ENCODE measurements around the gene OSBPL5. TPM values are rescaled to one million over a fixed set of nuclear protein-coding genes. Genes with fewer than 3 reads are reported as not detected.

The OSBPL5 gene
- total and polyA plus RNA-seq, 5 donors from 2014 or later = 0.22 to 2.2 (median 0.23) TPM; not detected in 2

DNA sequence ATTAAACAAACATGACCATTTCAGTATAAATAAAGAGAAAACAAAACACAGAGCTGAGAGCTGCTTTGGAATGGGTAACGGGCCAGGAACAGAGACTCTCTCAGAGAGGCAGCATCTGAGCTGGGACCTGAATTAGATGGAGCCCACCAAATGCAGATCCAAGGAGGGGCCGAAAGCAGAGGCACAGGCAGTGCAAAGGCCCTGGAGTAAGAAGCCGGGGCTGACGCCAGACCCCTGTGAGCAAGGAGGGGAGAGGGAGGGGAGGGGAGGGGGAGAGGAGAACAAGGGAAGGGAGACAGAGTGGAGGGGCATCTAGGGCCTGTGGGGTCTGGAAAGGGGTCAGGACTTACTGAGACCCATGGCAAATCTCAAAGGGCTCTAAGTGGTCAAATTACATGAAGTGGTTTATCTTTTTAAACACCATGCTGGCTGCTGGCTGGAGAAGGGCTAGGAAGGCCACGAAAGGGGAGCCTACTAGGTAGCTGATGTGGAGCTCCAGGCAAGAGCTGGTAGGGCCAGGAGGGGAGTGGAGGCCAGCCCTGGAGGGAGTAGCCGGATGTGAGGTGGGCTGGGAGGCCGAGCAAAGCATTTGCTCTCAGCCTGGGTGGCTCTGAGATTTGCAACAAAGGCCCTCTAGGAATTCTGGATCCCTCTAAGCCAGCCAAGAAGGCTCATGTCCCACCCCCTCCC, 3.2 kb downstream of the OSBPL5 start:
- peaks cover 2% of the 10 kb centered on the region for H3K27me3 ChIP-seq (ENCODE audit: control insufficient read depth, insufficient read depth, low read length)
- no peak overlapping the region for H3K27ac Mint-ChIP-seq
- no peak overlapping the region for H3K27ac ChIP-seq (ENCODE audit: insufficient read depth, low read length, poor library complexity, severe bottlenecking)
- no peaks in the 10 kb centered on the region for H3K4me1 ChIP-seq (ENCODE audit: control insufficient read depth, insufficient read depth, low read length, poor library complexity, severe bottlenecking)
- H3K36me3 ChIP-seq (ENCODE audit: control insufficient read depth, insufficient read depth, low read length) = no peaks in the 10 kb centered on the region
- no peak overlapping the region for H3K4me3 Mint-ChIP-seq
- ATAC-seq (ENCODE audit: low read depth in 2 of 2) = no peak
- H3K4me1 Mint-ChIP-seq = peaks cover 0 to 13% (median 1%) of the 10 kb centered on the region in 4 donors
- H3K27me3 Mint-ChIP-seq = peaks cover 30% of the 10 kb centered on the region
- H3K9me3 ChIP-seq (ENCODE audit: control insufficient read depth in 2 of 2, low read length in 2 of 2) = no peaks in the 10 kb centered on the region
- no peak overlapping the region for H3K4me3 ChIP-seq (ENCODE audit: low read depth, low read length)
- DNase-seq = no peak
- no peaks in the 10 kb centered on the region for H3K9me3 Mint-ChIP-seq
- H3K36me3 Mint-ChIP-seq = no peaks in the 10 kb centered on the region

DNA sequence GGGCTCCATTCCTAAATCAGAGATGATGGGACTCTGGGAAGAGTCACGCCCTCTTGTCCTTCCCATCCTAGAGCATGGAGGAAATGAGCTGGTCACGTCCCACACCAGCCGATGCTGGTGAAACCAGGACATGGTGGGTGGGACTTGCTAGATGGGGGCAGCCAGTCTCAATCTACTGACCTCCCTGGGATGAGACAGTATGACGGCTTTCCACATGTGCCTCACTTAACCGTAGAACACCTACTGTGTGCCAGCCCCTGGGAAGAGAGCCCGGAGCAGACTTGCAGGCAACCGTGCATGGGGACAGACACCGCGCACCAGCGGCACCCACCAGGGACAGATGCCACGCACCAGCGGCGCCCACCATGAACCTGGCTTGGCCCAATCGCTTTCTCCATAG, 3.8 kb downstream of the OSBPL5 start:
- Histone ChIP-seq H3K27me3 (ENCODE audit: control insufficient read depth, insufficient read depth, low read length) (peaks cover under 1% of the 10 kb centered on the region), H3K4me1 (ENCODE audit: control insufficient read depth, insufficient read depth, low read length, poor library complexity, severe bottlenecking) (no peaks in the 10 kb centered on the region), H3K4me3 (ENCODE audit: low read depth, low read length) (no peak overlapping the region), H3K9me3 (ENCODE audit: control insufficient read depth in 2 of 2, low read length in 2 of 2) (no peaks in the 10 kb centered on the region), H3K36me3 (ENCODE audit: control insufficient read depth, insufficient read depth, low read length) (no peaks in the 10 kb centered on the region), H3K27ac (ENCODE audit: insufficient read depth, low read length, poor library complexity, severe bottlenecking) (no peak overlapping the region)
- no peak overlapping the region for H3K27ac Mint-ChIP-seq
- no peak for ATAC-seq (ENCODE audit: low read depth in 2 of 2)
- peaks cover 0 to 13% (median 1%) of the 10 kb centered on the region in 4 donors for H3K4me1 Mint-ChIP-seq
- H3K36me3 Mint-ChIP-seq = no peaks in the 10 kb centered on the region
- H3K9me3 Mint-ChIP-seq = no peaks in the 10 kb centered on the region
- no peak overlapping the region for H3K4me3 Mint-ChIP-seq
- H3K27me3 Mint-ChIP-seq = peaks cover 25% of the 10 kb centered on the region
- DNase-seq = no peak

- H3K4me3 ChIP-seq (ENCODE audit: low read depth, low read length) = no peak overlapping the region
- H3K27ac ChIP-seq (ENCODE audit: insufficient read depth, low read length, poor library complexity, severe bottlenecking) = no peak overlapping the region
- ATAC-seq (ENCODE audit: low read depth in 2 of 2) = no peak
- H3K9me3 ChIP-seq (ENCODE audit: control insufficient read depth in 2 of 2, low read length in 2 of 2) = no peaks in the 10 kb centered on the region
- Mint-ChIP-seq H3K36me3 (no peaks in the 10 kb centered on the region), H3K27me3 (peaks cover 18% of the 10 kb centered on the region), H3K9me3 (no peaks in the 10 kb centered on the region), H3K4me1 (peaks cover 0 to 9% (median 0%) of the 10 kb centered on the region in 4 donors), H3K4me3 (no peak overlapping the region), H3K27ac (no peak overlapping the region)
- no peaks in the 10 kb centered on the region for H3K27me3 ChIP-seq (ENCODE audit: control insufficient read depth, insufficient read depth, low read length)
- H3K36me3 ChIP-seq (ENCODE audit: control insufficient read depth, insufficient read depth, low read length) = no peaks in the 10 kb centered on the region
- no peaks in the 10 kb centered on the region for H3K4me1 ChIP-seq (ENCODE audit: control insufficient read depth, insufficient read depth, low read length, poor library complexity, severe bottlenecking)
- peak in 1 of 3 donors; percentile 17 for DNase-seq
Observed at GRCh38 chr11:3160252-3161031, 4.7 kb downstream of the OSBPL5 start.

DNA sequence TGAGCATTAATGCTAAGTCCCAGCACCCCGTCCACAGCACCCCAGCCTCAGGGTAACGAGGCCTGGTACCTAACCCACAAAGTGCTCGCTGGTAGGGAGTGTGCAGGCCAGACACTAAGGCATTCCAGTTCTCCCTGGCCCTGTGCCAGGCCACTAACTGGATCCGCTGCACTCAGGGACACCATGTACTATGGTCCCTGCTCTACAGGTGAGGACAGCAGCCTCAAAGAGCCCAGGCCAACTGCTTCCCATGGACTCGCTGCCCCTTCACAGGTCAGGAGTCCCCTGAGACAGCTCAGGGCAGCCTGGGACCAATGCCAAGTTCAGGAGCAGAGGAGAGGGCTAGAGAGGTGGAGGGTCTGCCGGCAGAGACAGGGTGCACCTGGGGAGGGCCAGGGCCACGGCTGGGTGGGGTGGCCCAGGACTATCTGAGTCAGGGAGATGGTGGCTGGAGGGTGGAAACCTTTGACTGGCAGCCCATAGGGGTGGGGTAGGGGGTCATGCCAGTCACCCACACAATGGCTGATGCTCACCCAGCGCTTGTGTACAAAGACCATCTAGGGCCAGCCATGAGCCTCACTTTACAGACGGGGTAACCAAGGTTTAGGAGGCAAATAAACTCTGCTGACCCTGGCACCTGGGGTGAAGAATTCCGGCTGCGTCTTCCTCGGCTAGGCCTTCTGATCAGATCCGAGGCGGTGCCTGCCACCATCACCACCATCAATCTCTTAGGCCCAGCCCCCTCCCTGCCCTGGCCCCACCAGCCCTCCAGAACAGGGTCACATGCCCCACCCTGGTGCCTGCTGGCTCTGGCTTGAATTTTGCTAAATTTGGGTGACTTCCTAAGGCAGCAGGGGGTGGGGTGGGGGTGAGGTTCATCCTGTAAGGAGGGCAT, 5.6 kb downstream of the OSBPL5 start:
- Histone ChIP-seq H3K9me3 (ENCODE audit: control insufficient read depth in 2 of 2, low read length in 2 of 2) (no peaks in the 10 kb centered on the region), H3K36me3 (ENCODE audit: control insufficient read depth, insufficient read depth, low read length) (no peaks in the 10 kb centered on the region), H3K4me3 (ENCODE audit: low read depth, low read length) (no peak overlapping the region), H3K27me3 (ENCODE audit: control insufficient read depth, insufficient read depth, low read length) (no peaks in the 10 kb centered on the region), H3K4me1 (ENCODE audit: control insufficient read depth, insufficient read depth, low read length, poor library complexity, severe bottlenecking) (no peaks in the 10 kb centered on the region), H3K27ac (ENCODE audit: insufficient read depth, low read length, poor library complexity, severe bottlenecking) (no peak overlapping the region)
- no peak overlapping the region for H3K27ac Mint-ChIP-seq
- H3K27me3 Mint-ChIP-seq = peaks cover 17% of the 10 kb centered on the region
- H3K36me3 Mint-ChIP-seq = no peaks in the 10 kb centered on the region
- no peaks in the 10 kb centered on the region for H3K9me3 Mint-ChIP-seq
- H3K4me3 Mint-ChIP-seq = no peak overlapping the region
- ATAC-seq (ENCODE audit: low read depth in 2 of 2) (no peak), DNase-seq (no peak)
- H3K4me1 Mint-ChIP-seq = peaks cover 0 to 8% (median 0%) of the 10 kb centered on the region in 4 donors

- Histone ChIP-seq H3K36me3 (ENCODE audit: control insufficient read depth, insufficient read depth, low read length) (no peaks in the 10 kb centered on the region), H3K27me3 (ENCODE audit: control insufficient read depth, insufficient read depth, low read length) (no peaks in the 10 kb centered on the region), H3K4me3 (ENCODE audit: low read depth, low read length) (no peak overlapping the region), H3K9me3 (ENCODE audit: control insufficient read depth in 2 of 2, low read length in 2 of 2) (no peaks in the 10 kb centered on the region), H3K4me1 (ENCODE audit: control insufficient read depth, insufficient read depth, low read length, poor library complexity, severe bottlenecking) (no peaks in the 10 kb centered on the region), H3K27ac (ENCODE audit: insufficient read depth, low read length, poor library complexity, severe bottlenecking) (no peak overlapping the region)
- H3K4me3 Mint-ChIP-seq = peak overlapping the region in 1 of 4 donors; percentile 13
- H3K9me3 Mint-ChIP-seq = no peaks in the 10 kb centered on the region
- H3K27me3 Mint-ChIP-seq = peaks cover 14% of the 10 kb centered on the region
- no peak overlapping the region for H3K27ac Mint-ChIP-seq
- no peaks in the 10 kb centered on the region for H3K36me3 Mint-ChIP-seq
- ATAC-seq (ENCODE audit: low read depth in 2 of 2) (no peak), DNase-seq (no peak)
- H3K4me1 Mint-ChIP-seq = peaks cover 0 to 7% (median 0%) of the 10 kb centered on the region in 4 donors
Observed at GRCh38 chr11:3158821-3159220, 6.3 kb downstream of the OSBPL5 start.

DNA sequence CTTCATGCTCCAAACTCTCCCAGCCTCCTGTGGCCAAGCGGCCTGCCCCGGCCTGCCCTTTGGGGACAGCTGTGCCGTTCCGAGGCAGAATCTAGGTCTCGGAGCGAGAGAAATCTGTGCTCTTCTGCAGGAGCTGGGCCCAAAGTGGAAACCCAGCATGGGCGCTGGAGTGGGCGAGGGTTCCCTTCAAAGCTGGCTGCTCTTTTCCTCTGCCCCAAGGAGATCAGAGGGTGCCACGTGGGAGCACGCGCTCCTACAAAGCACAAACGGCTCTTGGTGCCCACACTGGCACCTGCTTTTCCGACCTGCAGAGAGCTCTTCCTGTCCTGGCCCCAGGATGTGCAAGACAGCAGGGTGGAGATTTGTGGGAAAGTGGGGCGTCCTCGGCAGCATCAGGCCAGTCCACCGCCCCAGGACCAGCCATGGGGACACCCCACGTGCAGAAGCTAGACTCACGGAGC, 6.9 kb downstream of the OSBPL5 start:
- Histone ChIP-seq H3K4me1 (ENCODE audit: control insufficient read depth, insufficient read depth, low read length, poor library complexity, severe bottlenecking) (no peaks in the 10 kb centered on the region), H3K27me3 (ENCODE audit: control insufficient read depth, insufficient read depth, low read length) (no peaks in the 10 kb centered on the region), H3K27ac (ENCODE audit: insufficient read depth, low read length, poor library complexity, severe bottlenecking) (no peak overlapping the region), H3K9me3 (ENCODE audit: control insufficient read depth in 2 of 2, low read length in 2 of 2) (no peaks in the 10 kb centered on the region), H3K36me3 (ENCODE audit: control insufficient read depth, insufficient read depth, low read length) (no peaks in the 10 kb centered on the region), H3K4me3 (ENCODE audit: low read depth, low read length) (no peak overlapping the region)
- H3K27me3 Mint-ChIP-seq = peaks cover 9% of the 10 kb centered on the region
- DNase-seq (no peak), ATAC-seq (ENCODE audit: low read depth in 2 of 2) (no peak)
- H3K4me3 Mint-ChIP-seq = no peak overlapping the region
- no peak overlapping the region for H3K27ac Mint-ChIP-seq
- no peaks in the 10 kb centered on the region for H3K9me3 Mint-ChIP-seq
- H3K36me3 Mint-ChIP-seq = no peaks in the 10 kb centered on the region
- H3K4me1 Mint-ChIP-seq = peaks cover 0 to 5% (median 0%) of the 10 kb centered on the region in 4 donors

- Histone ChIP-seq H3K9me3 (ENCODE audit: control insufficient read depth in 2 of 2, low read length in 2 of 2) (no peaks in the 10 kb centered on the region), H3K27ac (ENCODE audit: insufficient read depth, low read length, poor library complexity, severe bottlenecking) (no peak overlapping the region), H3K36me3 (ENCODE audit: control insufficient read depth, insufficient read depth, low read length) (no peaks in the 10 kb centered on the region), H3K27me3 (ENCODE audit: control insufficient read depth, insufficient read depth, low read length) (no peaks in the 10 kb centered on the region), H3K4me3 (ENCODE audit: low read depth, low read length) (no peak overlapping the region), H3K4me1 (ENCODE audit: control insufficient read depth, insufficient read depth, low read length, poor library complexity, severe bottlenecking) (no peaks in the 10 kb centered on the region)
- no peaks in the 10 kb centered on the region for H3K9me3 Mint-ChIP-seq
- H3K4me3 Mint-ChIP-seq = no peak overlapping the region
- no peak for ATAC-seq (ENCODE audit: low read depth in 2 of 2)
- DNase-seq = no peak
- no peak overlapping the region for H3K27ac Mint-ChIP-seq
- peaks cover 8% of the 10 kb centered on the region for H3K27me3 Mint-ChIP-seq
- H3K4me1 Mint-ChIP-seq = peaks cover 0 to 5% (median 0%) of the 10 kb centered on the region in 4 donors
- no peaks in the 10 kb centered on the region for H3K36me3 Mint-ChIP-seq
Observed at GRCh38 chr11:3157381-3158130, 7.6 kb downstream of the OSBPL5 start.

Data from CD4-positive, CD25-positive, alpha-beta regulatory T cell (primary cell).